OCI-LY7 (cell line): Measurements from ENCODE around the gene PTCHD1. TPM values are rescaled to one million over a fixed set of nuclear protein-coding genes. Genes with fewer than 3 reads are reported as not detected.

Experiments
- BruUV-seq: library from RNA; stranded (reverse); fragments of 400-500 nt; replicated peaks from 2 replicates; lab custom pipeline; 2021; lab: Mats Ljungman, UMichigan
- CTCF ChIA-PET: fragments of 300-600 bp; sonication (Branson Sonifier 250); formaldehyde crosslinking; loops from one replicate; lab custom pipeline; 2022; ENCODE audit warnings: antibody characterized with exemption; ENCODE audit not compliant: unreplicated experiment; lab: Charles Lee
- POLR2A ChIA-PET: fragments of 300-600 bp; sonication (Branson Sonifier 250); formaldehyde crosslinking; loops from one replicate; lab custom pipeline; 2022; ENCODE audit warnings: antibody characterized with exemption; lab: Charles Lee
- DNase-seq: peaks from one replicate; pipeline ENCODE4 v3.0.0-alpha.2; 2015; ENCODE audit warnings: low spot score
- H2AFZ ChIP-seq: fragments of 200-600 bp; sonication (generic), shearing (Covaris generic); 2 replicates; pipeline ENCODE4 v1.6.1; 2014; ENCODE audit warnings: mild to moderate bottlenecking, antibody characterized with exemption, low read length, moderate library complexity
- H3K27ac ChIP-seq: fragments of 200-600 bp; sonication (generic); 2 replicates; pipeline ENCODE4 v1.5.1; 2014; ENCODE audit warnings: mixed run types, low read depth, mild to moderate bottlenecking, moderate library complexity, low read length, inconsistent platforms; ENCODE audit not compliant: poor library complexity, severe bottlenecking
- H3K36me3 ChIP-seq: fragments of 200-600 bp; sonication (generic); 2 replicates; pipeline ENCODE4 v1.6.1; 2014; ENCODE audit warnings: mild to moderate bottlenecking, antibody characterized with exemption, low read length, moderate library complexity, mixed read lengths; ENCODE audit not compliant: insufficient read depth
- H3K4me1 ChIP-seq: fragments of 200-600 bp; sonication (generic); 2 replicates; pipeline ENCODE4 v1.5.1; 2014; ENCODE audit warnings: mild to moderate bottlenecking, low read length; ENCODE audit not compliant: insufficient read depth, poor library complexity, severe bottlenecking
- H3K4me2 ChIP-seq: fragments of 200-600 bp; sonication (generic); 2 replicates; pipeline ENCODE4 v1.6.1; 2014; ENCODE audit warnings: mild to moderate bottlenecking, low read length
- H3K4me3 ChIP-seq: fragments of 200-600 bp; sonication (generic); 2 replicates; pipeline ENCODE4 v1.5.1; 2014; ENCODE audit warnings: mild to moderate bottlenecking, low read depth, low read length; ENCODE audit not compliant: poor library complexity, severe bottlenecking
- H3K79me2 ChIP-seq: fragments of 200-600 bp; sonication (generic); 2 replicates; pipeline ENCODE4 v1.6.1; 2016; ENCODE audit warnings: low read depth, mild to moderate bottlenecking, low read length, moderate library complexity, mixed read lengths; ENCODE audit not compliant: insufficient read depth
- H3K9me2 ChIP-seq: fragments of 200-600 bp; sonication (generic); 2 replicates; pipeline ENCODE4 v1.6.1; 2016; ENCODE audit warnings: mild to moderate bottlenecking, low read length, mixed read lengths; ENCODE audit not compliant: insufficient read depth
- H3K9me3 ChIP-seq: fragments of 200-600 bp; sonication (generic); 2 replicates; pipeline ENCODE4 v1.6.1; 2014; ENCODE audit warnings: mild to moderate bottlenecking, mixed run types, low read length, mixed read lengths
- H4K20me1 ChIP-seq: fragments of 200-600 bp; sonication (generic); 2 replicates; pipeline ENCODE4 v1.6.1; 2014; ENCODE audit warnings: mild to moderate bottlenecking, antibody characterized with exemption, low read length, moderate library complexity, mixed read lengths; ENCODE audit not compliant: insufficient read depth
- CTCF ChIP-seq: fragments of 200-600 bp; sonication (generic); conservative IDR thresholded peaks from 2 replicates; pipeline ENCODE4 v1.5.1; 2014; ENCODE audit warnings: mild to moderate bottlenecking, antibody characterized with exemption, low read length, moderate library complexity, mixed read lengths
- EZH2phosphoT487 ChIP-seq: fragments of 200-600 bp; sonication (generic); IDR thresholded peaks from 2 replicates; pipeline ENCODE4 v1.6.1; 2018; ENCODE audit warnings: low read depth, borderline replicate concordance, mild to moderate bottlenecking, mixed run types, antibody characterized with exemption, low read length, moderate library complexity, mixed read lengths
- intact Hi-C: fragments of 100-400 bp; cut with micrococcal nuclease; formaldehyde crosslinking; loops from one replicate; pipeline ENCODE4 v1.10.0; 2022; ENCODE audit not compliant: unreplicated experiment
- total RNA-seq, 2 experiments: library from RNA; depleted of rRNA in 1 of 2; stranded (reverse); fragments of >200 nt in 1 of 2; shearing (Covaris generic) in 1 of 2; gene quantifications; 2 replicates each; pipeline ENCODE4 v1.2.3, GENCODE V29; 2014 to 2022

The PTCHD1 gene
- total RNA-seq, 2 experiments from 2014 or later: not detected

- H3K4me2 ChIP-seq: no peak overlapping the region
- no peaks in the 10 kb centered on the region for H3K4me1 ChIP-seq
- ChIA-PET POLR2A (no interaction called here), CTCF (no interaction called here)
- no TSS peak for BruUV-seq
- no peak overlapping the region for H2AFZ ChIP-seq
- intact Hi-C loops: no loop called here
- no peaks in the 10 kb centered on the region for H3K36me3 ChIP-seq
- H4K20me1 ChIP-seq: no peaks in the 10 kb centered on the region
- no peaks in the 10 kb centered on the region for H3K9me3 ChIP-seq
- TF ChIP-seq CTCF: no peak
- no peak for DNase-seq
- H3K27ac ChIP-seq: no peak overlapping the region
- H3K9me2 ChIP-seq: no peaks in the 10 kb centered on the region
- no peak overlapping the region for H3K4me3 ChIP-seq
- no peaks in the 10 kb centered on the region for H3K79me2 ChIP-seq
These were observed 668 bp upstream of the PTCHD1 start for GRCh38 chrX:23333842-23334520.

GRCh38 chrX:23334521-23334847 is 165 bp upstream of the PTCHD1 start:
- ChIA-PET POLR2A (interaction anchor here (0.6 kb wide), 1 partner anchor 331 kb away, joined by 3 read pairs; no protein-coding TSS in a partner anchor), CTCF (no interaction called here)
- Histone ChIP-seq H3K36me3 (no peaks in the 10 kb centered on the region), H3K79me2 (no peaks in the 10 kb centered on the region), H3K9me3 (no peaks in the 10 kb centered on the region), H3K4me1 (no peaks in the 10 kb centered on the region), H3K4me2 (no peak overlapping the region), H2AFZ (no peak overlapping the region), H3K4me3 (no peak overlapping the region), H4K20me1 (no peaks in the 10 kb centered on the region), H3K9me2 (no peaks in the 10 kb centered on the region), H3K27ac (no peak overlapping the region)
- no peak for TF ChIP-seq CTCF
- no peak for TF ChIP-seq EZH2phosphoT487
- intact Hi-C loops: no loop called here
- DNase-seq: no peak
- BruUV-seq: no TSS peak

GRCh38 chrX:23338334-23338733 is 3.7 kb downstream of the PTCHD1 start:
- ChIA-PET POLR2A (no interaction called here), CTCF (no interaction called here)
- Histone ChIP-seq H4K20me1 (no peaks in the 10 kb centered on the region), H3K4me1 (no peaks in the 10 kb centered on the region), H2AFZ (no peak overlapping the region), H3K4me2 (no peak overlapping the region), H3K4me3 (no peak overlapping the region), H3K36me3 (no peaks in the 10 kb centered on the region), H3K9me2 (no peaks in the 10 kb centered on the region), H3K79me2 (no peaks in the 10 kb centered on the region), H3K9me3 (no peaks in the 10 kb centered on the region), H3K27ac (no peak overlapping the region)
- no TSS peak for BruUV-seq
- DNase-seq: no peak
- TF ChIP-seq EZH2phosphoT487: no peak
- no peak for TF ChIP-seq CTCF
- intact Hi-C loops: no loop called here
